OCI-LY3 (cell line): Measurements from ENCODE around the gene FOXP3.

Experiments
- EZH2phosphoT487 ChIP-seq: fragments of 200-600 bp; shearing (Covaris generic); IDR thresholded peaks from 2 replicates; pipeline ENCODE4 v1.6.1; 2018; ENCODE audit warnings: antibody characterized with exemption, mixed run types, low read depth
- TF ChIP-seq, protein P1 (sequence below): fragments of 200-600, 300-600 bp; sonication (generic); IDR thresholded peaks from 2 replicates; pipeline ENCODE4 v1.5.1; 2014; ENCODE audit warnings: antibody characterized with exemption, low read length, low read depth

DNA sequence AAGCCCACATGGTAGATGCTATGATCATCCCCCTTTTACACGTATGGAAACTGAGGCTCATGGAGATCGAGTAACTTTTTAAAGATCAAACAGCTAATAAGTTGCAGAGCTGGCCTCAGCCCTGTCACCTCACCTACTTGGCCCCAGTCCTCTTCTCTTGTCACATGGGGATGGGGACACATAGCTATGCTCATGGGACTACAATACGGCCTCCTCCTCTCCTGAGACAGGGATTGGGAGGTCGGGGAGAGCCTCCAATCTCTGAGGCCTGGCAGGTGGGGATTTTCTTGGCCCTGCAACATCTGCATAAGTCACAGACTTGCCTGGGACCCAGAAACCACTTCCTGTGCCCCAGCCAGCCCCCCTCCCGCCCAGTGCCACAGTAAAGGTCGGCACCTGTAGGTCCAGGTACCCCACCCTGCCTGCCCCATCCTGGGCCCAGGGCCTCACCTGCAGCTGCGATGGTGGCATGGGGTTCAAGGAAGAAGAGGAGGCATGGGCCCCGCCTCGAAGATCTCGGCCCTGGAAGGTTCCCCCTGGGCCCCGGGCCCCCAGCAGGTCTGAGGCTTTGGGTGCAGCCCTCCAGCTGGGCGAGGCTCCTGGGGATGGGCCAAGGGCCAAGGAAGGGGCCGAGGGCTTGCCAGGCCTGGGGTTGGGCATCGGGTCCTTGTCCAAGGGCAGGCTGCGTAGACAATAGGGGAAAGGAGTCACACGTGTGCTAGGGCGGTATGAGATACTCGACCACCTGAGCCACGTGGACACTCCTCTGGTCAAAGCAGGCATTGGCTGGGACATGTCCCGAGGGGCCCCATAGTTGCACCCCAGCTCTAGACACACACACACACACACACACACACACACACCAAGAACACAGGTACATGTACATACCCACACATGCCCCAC lies 6.4 kb downstream of the FOXP3 start:
- TF ChIP-seq, protein P1, sequence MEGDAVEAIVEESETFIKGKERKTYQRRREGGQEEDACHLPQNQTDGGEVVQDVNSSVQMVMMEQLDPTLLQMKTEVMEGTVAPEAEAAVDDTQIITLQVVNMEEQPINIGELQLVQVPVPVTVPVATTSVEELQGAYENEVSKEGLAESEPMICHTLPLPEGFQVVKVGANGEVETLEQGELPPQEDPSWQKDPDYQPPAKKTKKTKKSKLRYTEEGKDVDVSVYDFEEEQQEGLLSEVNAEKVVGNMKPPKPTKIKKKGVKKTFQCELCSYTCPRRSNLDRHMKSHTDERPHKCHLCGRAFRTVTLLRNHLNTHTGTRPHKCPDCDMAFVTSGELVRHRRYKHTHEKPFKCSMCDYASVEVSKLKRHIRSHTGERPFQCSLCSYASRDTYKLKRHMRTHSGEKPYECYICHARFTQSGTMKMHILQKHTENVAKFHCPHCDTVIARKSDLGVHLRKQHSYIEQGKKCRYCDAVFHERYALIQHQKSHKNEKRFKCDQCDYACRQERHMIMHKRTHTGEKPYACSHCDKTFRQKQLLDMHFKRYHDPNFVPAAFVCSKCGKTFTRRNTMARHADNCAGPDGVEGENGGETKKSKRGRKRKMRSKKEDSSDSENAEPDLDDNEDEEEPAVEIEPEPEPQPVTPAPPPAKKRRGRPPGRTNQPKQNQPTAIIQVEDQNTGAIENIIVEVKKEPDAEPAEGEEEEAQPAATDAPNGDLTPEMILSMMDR, result no peak
- TF ChIP-seq EZH2phosphoT487, result no peak
